ENCODE results near the gene SELENOI. TPM values are rescaled to one million over a fixed set of nuclear protein-coding genes. Genes with fewer than 3 reads are reported as not detected.
"Not testable (repeated sequence)": the region's sequence is repeated elsewhere in the genome, so short reads cannot be mapped to it uniquely, and the experiment has no call there.

Gene SELENOI
- total and polyA plus RNA-seq, 2 experiments from 2014 or later, result 8.4 to 67.8 TPM

DNA sequence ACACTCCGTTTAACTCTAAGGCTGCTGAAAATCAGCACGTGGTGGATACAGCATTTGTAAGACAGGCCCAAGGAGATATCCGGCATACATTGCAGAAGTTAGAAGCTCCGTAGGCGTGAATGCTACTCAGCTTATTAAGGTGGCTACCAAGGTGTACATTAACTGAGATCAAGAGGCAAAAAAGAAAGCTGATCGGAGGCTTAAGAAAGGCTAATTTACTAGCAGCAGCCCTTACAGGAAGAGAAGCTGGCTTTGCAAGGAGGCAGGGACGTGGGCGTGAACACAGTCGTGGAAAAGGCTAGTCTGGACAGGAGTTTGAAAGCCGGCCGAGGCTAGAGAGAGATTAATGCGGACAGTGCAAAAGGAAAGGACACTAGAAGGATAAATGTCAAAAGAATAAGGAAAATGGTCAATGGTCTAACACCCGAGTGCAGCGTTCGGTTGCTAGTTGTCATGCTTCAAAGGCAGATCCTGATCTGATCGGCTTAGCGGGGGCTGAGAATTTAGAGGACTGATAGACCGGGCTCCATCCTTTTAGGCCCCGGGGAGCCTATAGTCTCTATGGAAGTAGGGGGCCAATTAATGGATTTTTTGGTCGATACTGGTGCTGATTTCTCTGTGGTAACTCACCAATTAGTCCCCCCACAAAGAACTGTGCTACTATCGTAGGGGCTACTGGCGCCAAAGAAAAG, 45.6 kb upstream of the SELENOI start:
- Histone ChIP-seq H3K4me2 (peak overlapping the region; percentile 88), H3K9me2 (ENCODE audit: insufficient read depth) (no peaks in the 10 kb centered on the region), H3K4me1 (ENCODE audit: insufficient read depth) (peaks cover 27% of the 10 kb centered on the region), H3K27me3 (ENCODE audit: insufficient read depth) (no peaks in the 10 kb centered on the region), H3K4me3 (peak overlapping the region; percentile 61), H2AFZ (no peak overlapping the region), H4K20me1 (replicated peaks; ENCODE audit: insufficient read depth) (no peaks in the 10 kb centered on the region), H3K27ac (ENCODE audit: low read depth) (peak overlapping the region; percentile 68), H3K36me3 (ENCODE audit: insufficient read depth) (no peaks in the 10 kb centered on the region), H3K79me2 (replicated peaks; ENCODE audit: insufficient read depth) (no peaks in the 10 kb centered on the region), H3F3A (replicated peaks; ENCODE audit: low read depth) (no peaks in the 10 kb centered on the region)
- TF ChIP-seq NANOG (IDR thresholded peaks at IDR 0.05; ENCODE audit: borderline replicate concordance), result no peak
- peaks cover 2% of the 10 kb centered on the region; the same call in 1 of the 3 replicates for H3K36me3 Mint-ChIP-seq (ENCODE audit: low read depth)
- no peaks in the 10 kb centered on the region for H3K27me3 Mint-ChIP-seq (ENCODE audit: insufficient read depth, low read depth, poor library complexity)
- no peak; the same call in 2 of the 3 replicates for ATAC-seq
- H3K9me3 Mint-ChIP-seq, result no peaks in the 10 kb centered on the region
- peaks cover 1% of the 10 kb centered on the region for H3K4me1 Mint-ChIP-seq
- H3K4me3 Mint-ChIP-seq, result no peak overlapping the region
- no peak for DNase-seq (ENCODE audit: low spot score)
- no peak overlapping the region for H3K27ac Mint-ChIP-seq

DNA sequence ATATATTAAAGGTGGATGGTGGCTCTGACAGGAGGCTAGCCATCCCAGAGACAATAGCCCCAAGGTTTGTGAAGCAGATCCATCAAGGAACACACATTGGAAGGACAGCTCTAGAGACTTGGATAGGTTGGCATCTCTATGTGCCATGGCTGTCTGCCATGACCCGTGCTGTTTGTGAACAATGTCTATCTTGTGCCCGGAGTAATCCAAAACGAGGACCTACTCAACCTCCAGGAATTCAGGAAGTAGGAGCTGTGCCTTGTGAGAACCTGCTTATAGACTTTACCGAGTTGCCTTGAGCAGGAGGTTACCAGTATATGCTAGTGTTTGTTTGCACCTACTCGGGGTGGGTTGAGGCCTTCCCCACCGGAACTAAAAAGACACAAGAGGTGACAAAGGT, 43.1 kb upstream of the SELENOI start:
- H3K4me3 ChIP-seq, result no peak overlapping the region
- H3F3A ChIP-seq (replicated peaks; ENCODE audit: low read depth), result no peaks in the 10 kb centered on the region
- H3K4me2 ChIP-seq, result no peak overlapping the region
- no peaks in the 10 kb centered on the region for H3K36me3 ChIP-seq (ENCODE audit: insufficient read depth)
- ATAC-seq, result no peak
- H3K4me3 Mint-ChIP-seq, result no peak overlapping the region
- H3K79me2 ChIP-seq (replicated peaks; ENCODE audit: insufficient read depth), result no peaks in the 10 kb centered on the region
- no peak overlapping the region for H3K27ac ChIP-seq (ENCODE audit: low read depth)
- H3K27me3 ChIP-seq (ENCODE audit: insufficient read depth), result no peaks in the 10 kb centered on the region
- H3K36me3 Mint-ChIP-seq (ENCODE audit: low read depth), result peaks cover 2% of the 10 kb centered on the region; the same call in 1 of the 3 replicates
- H4K20me1 ChIP-seq (replicated peaks; ENCODE audit: insufficient read depth), result no peaks in the 10 kb centered on the region
- no peak overlapping the region for H3K27ac Mint-ChIP-seq
- no peak for DNase-seq (ENCODE audit: low spot score)
- H3K27me3 Mint-ChIP-seq (ENCODE audit: insufficient read depth, low read depth, poor library complexity), result no peaks in the 10 kb centered on the region
- TF ChIP-seq NANOG (IDR thresholded peaks at IDR 0.05; ENCODE audit: borderline replicate concordance), result no peak
- TF ChIP-seq, protein P1, sequence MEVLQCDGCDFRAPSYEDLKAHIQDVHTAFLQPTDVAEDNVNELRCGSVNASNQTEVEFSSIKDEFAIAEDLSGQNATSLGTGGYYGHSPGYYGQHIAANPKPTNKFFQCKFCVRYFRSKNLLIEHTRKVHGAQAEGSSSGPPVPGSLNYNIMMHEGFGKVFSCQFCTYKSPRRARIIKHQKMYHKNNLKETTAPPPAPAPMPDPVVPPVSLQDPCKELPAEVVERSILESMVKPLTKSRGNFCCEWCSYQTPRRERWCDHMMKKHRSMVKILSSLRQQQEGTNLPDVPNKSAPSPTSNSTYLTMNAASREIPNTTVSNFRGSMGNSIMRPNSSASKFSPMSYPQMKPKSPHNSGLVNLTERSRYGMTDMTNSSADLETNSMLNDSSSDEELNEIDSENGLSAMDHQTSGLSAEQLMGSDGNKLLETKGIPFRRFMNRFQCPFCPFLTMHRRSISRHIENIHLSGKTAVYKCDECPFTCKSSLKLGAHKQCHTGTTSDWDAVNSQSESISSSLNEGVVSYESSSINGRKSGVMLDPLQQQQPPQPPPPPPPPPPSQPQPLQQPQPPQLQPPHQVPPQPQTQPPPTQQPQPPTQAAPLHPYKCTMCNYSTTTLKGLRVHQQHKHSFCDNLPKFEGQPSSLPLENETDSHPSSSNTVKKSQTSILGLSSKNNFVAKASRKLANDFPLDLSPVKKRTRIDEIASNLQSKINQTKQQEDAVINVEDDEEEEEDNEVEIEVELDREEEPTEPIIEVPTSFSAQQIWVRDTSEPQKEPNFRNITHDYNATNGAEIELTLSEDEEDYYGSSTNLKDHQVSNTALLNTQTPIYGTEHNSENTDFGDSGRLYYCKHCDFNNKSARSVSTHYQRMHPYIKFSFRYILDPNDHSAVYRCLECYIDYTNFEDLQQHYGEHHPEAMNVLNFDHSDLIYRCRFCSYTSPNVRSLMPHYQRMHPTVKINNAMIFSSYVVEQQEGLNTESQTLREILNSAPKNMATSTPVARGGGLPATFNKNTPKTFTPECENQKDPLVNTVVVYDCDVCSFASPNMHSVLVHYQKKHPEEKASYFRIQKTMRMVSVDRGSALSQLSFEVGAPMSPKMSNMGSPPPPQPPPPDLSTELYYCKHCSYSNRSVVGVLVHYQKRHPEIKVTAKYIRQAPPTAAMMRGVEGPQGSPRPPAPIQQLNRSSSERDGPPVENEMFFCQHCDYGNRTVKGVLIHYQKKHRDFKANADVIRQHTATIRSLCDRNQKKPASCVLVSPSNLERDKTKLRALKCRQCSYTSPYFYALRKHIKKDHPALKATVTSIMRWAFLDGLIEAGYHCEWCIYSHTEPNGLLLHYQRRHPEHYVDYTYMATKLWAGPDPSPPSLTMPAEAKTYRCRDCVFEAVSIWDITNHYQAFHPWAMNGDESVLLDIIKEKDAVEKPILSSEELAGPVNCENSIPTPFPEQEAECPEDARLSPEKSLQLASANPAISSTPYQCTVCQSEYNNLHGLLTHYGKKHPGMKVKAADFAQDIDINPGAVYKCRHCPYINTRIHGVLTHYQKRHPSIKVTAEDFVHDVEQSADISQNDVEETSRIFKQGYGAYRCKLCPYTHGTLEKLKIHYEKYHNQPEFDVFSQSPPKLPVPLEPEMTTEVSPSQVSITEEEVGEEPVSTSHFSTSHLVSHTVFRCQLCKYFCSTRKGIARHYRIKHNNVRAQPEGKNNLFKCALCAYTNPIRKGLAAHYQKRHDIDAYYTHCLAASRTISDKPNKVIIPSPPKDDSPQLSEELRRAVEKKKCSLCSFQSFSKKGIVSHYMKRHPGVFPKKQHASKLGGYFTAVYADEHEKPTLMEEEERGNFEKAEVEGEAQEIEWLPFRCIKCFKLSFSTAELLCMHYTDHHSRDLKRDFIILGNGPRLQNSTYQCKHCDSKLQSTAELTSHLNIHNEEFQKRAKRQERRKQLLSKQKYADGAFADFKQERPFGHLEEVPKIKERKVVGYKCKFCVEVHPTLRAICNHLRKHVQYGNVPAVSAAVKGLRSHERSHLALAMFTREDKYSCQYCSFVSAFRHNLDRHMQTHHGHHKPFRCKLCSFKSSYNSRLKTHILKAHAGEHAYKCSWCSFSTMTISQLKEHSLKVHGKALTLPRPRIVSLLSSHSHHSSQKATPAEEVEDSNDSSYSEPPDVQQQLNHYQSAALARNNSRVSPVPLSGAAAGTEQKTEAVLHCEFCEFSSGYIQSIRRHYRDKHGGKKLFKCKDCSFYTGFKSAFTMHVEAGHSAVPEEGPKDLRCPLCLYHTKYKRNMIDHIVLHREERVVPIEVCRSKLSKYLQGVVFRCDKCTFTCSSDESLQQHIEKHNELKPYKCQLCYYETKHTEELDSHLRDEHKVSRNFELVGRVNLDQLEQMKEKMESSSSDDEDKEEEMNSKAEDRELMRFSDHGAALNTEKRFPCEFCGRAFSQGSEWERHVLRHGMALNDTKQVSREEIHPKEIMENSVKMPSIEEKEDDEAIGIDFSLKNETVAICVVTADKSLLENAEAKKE (CRISPR knock-in tag; IDR thresholded peaks at IDR 0.05), result no peak
- TF ChIP-seq, protein P2, sequence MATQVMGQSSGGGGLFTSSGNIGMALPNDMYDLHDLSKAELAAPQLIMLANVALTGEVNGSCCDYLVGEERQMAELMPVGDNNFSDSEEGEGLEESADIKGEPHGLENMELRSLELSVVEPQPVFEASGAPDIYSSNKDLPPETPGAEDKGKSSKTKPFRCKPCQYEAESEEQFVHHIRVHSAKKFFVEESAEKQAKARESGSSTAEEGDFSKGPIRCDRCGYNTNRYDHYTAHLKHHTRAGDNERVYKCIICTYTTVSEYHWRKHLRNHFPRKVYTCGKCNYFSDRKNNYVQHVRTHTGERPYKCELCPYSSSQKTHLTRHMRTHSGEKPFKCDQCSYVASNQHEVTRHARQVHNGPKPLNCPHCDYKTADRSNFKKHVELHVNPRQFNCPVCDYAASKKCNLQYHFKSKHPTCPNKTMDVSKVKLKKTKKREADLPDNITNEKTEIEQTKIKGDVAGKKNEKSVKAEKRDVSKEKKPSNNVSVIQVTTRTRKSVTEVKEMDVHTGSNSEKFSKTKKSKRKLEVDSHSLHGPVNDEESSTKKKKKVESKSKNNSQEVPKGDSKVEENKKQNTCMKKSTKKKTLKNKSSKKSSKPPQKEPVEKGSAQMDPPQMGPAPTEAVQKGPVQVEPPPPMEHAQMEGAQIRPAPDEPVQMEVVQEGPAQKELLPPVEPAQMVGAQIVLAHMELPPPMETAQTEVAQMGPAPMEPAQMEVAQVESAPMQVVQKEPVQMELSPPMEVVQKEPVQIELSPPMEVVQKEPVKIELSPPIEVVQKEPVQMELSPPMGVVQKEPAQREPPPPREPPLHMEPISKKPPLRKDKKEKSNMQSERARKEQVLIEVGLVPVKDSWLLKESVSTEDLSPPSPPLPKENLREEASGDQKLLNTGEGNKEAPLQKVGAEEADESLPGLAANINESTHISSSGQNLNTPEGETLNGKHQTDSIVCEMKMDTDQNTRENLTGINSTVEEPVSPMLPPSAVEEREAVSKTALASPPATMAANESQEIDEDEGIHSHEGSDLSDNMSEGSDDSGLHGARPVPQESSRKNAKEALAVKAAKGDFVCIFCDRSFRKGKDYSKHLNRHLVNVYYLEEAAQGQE (IDR thresholded peaks at IDR 0.05; ENCODE audit: unreplicated experiment), result no peak
- H3K4me1 Mint-ChIP-seq, result peaks cover 10% of the 10 kb centered on the region; the same call in 2 of the 3 replicates
- H3K4me1 ChIP-seq (ENCODE audit: insufficient read depth), result peaks cover 22% of the 10 kb centered on the region
- no peaks in the 10 kb centered on the region for H3K9me3 Mint-ChIP-seq
- no peaks in the 10 kb centered on the region for H3K9me2 ChIP-seq (ENCODE audit: insufficient read depth)
- no peak overlapping the region for H2AFZ ChIP-seq

DNA sequence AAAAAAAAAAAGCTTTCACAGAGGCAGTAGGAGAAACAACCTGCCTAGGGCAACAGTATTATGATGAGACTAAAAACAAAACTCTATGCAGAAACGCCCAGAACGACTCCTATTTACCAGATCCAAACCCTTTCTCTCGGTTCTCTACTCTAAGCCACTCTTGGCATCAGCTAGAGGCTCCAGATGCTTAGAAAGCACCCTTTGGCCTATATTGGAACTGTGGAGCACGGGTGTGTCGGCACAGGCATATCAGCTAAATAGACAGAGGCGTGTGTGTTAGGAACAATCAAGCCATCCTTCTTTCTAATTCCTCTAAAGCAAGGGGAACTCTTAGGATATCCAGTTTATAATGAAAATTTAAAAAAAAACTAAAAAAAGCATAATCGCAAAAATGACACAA, 40.8 kb upstream of the SELENOI start:
- not testable (repeated sequence) for DNase-seq (ENCODE audit: low spot score); H3K4me1 Mint-ChIP-seq; H2AFZ ChIP-seq; H3K27me3 ChIP-seq (ENCODE audit: insufficient read depth); H3K4me2 ChIP-seq; H3K9me3 Mint-ChIP-seq; H3K27ac Mint-ChIP-seq; H3K79me2 ChIP-seq (replicated peaks; ENCODE audit: insufficient read depth); H3K4me3 Mint-ChIP-seq; H3F3A ChIP-seq (replicated peaks; ENCODE audit: low read depth); H3K36me3 ChIP-seq (ENCODE audit: insufficient read depth); H3K9me2 ChIP-seq (ENCODE audit: insufficient read depth); H3K27ac ChIP-seq (ENCODE audit: low read depth); ATAC-seq; H4K20me1 ChIP-seq (replicated peaks; ENCODE audit: insufficient read depth); H3K4me3 ChIP-seq; H3K27me3 Mint-ChIP-seq (ENCODE audit: insufficient read depth, low read depth, poor library complexity); H3K36me3 Mint-ChIP-seq (ENCODE audit: low read depth)
- peaks cover 19% of the 10 kb centered on the region for H3K4me1 ChIP-seq (ENCODE audit: insufficient read depth)
